ENCODE data around the gene ATP11A. TPM values are rescaled to one million over a fixed set of nuclear protein-coding genes. Genes with fewer than 3 reads are reported as not detected.

ATP11A gene
- total and polyA plus RNA-seq, 4 donors = 18.0 to 24.7 (median 21.5) TPM

DNA sequence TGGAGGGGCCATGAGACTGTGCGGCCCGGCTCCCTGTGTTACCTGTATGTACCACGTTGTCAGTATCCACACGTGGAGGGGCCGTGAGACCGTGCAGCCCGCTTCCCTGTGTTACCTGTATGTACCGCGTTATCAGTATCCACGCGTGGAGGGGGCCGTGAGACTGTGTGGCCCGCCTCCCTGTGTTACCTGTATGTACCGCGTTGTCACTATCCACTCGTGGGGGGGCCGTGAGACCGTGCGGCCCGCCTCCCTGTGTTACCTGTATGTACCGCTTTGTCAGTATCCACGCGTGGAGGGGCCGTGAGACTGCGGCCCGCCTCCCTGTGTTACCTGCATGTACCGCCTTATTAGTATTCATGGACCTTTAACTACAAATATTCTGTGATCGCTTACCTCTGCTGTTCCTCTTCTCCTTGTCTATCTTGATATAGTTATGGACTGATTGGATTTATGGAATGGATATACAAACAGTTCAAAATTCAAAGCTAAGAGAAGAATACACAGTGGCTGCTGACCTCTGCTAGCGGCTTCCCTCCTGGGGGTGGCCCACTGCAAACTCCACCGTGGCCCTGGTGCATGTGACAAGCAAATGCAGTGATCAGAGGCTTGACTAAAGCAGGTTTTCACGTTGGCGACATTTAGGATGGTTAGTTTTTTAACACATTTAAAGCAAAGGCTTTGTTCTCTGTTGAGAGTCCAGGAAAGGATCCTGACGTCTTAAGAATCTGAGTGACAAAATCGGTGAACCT, 38.7 kb downstream of the ATP11A start:
- no peaks in the 10 kb centered on the region for H3K27me3 ChIP-seq (ENCODE audit: control insufficient read depth, insufficient read depth, low read length)
- peaks cover 17% of the 10 kb centered on the region for H3K36me3 ChIP-seq (ENCODE audit: control insufficient read depth, insufficient read depth, low read length)
- H3K4me3 ChIP-seq (ENCODE audit: low read depth, low read length) = no peak overlapping the region
- peaks cover 36% of the 10 kb centered on the region for H3K4me1 ChIP-seq (ENCODE audit: control insufficient read depth, insufficient read depth, low read length)
- WGBS (ENCODE audit: insufficient coverage) = 94% methylated on average over 24 of the region's 34 CpGs
- H3K27ac ChIP-seq (ENCODE audit: low read depth, low read length) = no peak overlapping the region
- no peak for DNase-seq (ENCODE audit: low read depth in 4 of 6, low spot score in 6 of 6)
- H3K9me3 ChIP-seq (ENCODE audit: control insufficient read depth, insufficient read depth, low read length) = no peaks in the 10 kb centered on the region

DNA sequence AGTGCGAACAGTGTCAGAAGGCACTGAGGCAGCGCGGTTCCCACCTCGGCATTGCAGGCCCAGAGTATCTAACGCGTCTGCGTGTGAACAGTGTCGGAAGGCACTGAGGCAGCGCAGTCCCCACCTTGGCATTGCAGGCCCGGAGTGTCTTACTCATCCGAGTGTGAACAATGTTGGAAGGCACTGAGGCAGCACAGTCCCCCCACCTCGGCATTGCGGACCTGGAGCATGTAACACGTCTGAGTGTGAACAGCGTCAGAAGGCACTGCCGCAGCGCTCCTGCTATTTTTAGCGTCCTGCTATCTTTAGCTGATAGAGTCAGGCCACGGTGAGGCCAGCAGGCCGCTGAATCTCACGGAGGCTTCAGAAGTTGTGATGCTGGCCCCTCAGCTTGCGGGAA, 39.6 kb downstream of the ATP11A start:
- no peaks in the 10 kb centered on the region for H3K27me3 ChIP-seq (ENCODE audit: control insufficient read depth, insufficient read depth, low read length)
- H3K36me3 ChIP-seq (ENCODE audit: control insufficient read depth, insufficient read depth, low read length) = peaks cover 16% of the 10 kb centered on the region
- DNase-seq (ENCODE audit: low read depth in 4 of 6, low spot score in 6 of 6) = no peak
- 83% methylated on average over 22 of the region's 22 CpGs for WGBS (ENCODE audit: insufficient coverage)
- peaks cover 36% of the 10 kb centered on the region for H3K4me1 ChIP-seq (ENCODE audit: control insufficient read depth, insufficient read depth, low read length)
- H3K27ac ChIP-seq (ENCODE audit: low read depth, low read length) = no peak overlapping the region
- H3K9me3 ChIP-seq (ENCODE audit: control insufficient read depth, insufficient read depth, low read length) = no peaks in the 10 kb centered on the region
- H3K4me3 ChIP-seq (ENCODE audit: low read depth, low read length) = no peak overlapping the region

DNA sequence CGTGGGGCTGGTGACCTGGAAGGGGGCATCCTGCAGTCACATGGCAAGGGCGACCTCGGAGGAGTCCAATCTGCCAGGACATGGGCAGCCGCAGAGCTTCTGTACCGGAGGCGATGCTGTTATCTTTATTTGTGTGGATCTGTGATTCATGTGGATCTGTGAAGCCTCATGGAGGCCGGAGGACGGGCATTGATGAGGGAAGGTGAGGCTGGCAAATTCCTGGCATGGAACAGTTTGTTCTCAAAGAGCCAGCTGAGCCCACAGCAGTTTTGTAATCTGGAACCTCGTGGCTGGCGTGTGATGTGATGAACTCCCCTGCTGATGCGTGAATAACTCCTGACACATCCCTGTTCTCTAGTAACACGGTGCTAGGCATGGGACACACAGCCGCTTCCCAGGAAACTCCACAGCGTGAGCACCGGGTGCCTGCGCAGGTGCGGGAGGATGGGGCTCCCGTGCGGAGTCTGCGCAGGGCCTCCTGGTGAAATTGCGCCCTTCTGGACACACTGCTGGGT, 40.4 kb downstream of the ATP11A start:
- peaks cover 33% of the 10 kb centered on the region for H3K4me1 ChIP-seq (ENCODE audit: control insufficient read depth, insufficient read depth, low read length)
- no peak overlapping the region for H3K27ac ChIP-seq (ENCODE audit: low read depth, low read length)
- DNase-seq (ENCODE audit: low read depth in 4 of 6, low spot score in 6 of 6) = no peak
- no peaks in the 10 kb centered on the region for H3K27me3 ChIP-seq (ENCODE audit: control insufficient read depth, insufficient read depth, low read length)
- peaks cover 8% of the 10 kb centered on the region for H3K36me3 ChIP-seq (ENCODE audit: control insufficient read depth, insufficient read depth, low read length)
- H3K4me3 ChIP-seq (ENCODE audit: low read depth, low read length) = no peak overlapping the region
- H3K9me3 ChIP-seq (ENCODE audit: control insufficient read depth, insufficient read depth, low read length) = no peaks in the 10 kb centered on the region
- 81% methylated on average over 21 of the region's 21 CpGs for WGBS (ENCODE audit: insufficient coverage)

DNA sequence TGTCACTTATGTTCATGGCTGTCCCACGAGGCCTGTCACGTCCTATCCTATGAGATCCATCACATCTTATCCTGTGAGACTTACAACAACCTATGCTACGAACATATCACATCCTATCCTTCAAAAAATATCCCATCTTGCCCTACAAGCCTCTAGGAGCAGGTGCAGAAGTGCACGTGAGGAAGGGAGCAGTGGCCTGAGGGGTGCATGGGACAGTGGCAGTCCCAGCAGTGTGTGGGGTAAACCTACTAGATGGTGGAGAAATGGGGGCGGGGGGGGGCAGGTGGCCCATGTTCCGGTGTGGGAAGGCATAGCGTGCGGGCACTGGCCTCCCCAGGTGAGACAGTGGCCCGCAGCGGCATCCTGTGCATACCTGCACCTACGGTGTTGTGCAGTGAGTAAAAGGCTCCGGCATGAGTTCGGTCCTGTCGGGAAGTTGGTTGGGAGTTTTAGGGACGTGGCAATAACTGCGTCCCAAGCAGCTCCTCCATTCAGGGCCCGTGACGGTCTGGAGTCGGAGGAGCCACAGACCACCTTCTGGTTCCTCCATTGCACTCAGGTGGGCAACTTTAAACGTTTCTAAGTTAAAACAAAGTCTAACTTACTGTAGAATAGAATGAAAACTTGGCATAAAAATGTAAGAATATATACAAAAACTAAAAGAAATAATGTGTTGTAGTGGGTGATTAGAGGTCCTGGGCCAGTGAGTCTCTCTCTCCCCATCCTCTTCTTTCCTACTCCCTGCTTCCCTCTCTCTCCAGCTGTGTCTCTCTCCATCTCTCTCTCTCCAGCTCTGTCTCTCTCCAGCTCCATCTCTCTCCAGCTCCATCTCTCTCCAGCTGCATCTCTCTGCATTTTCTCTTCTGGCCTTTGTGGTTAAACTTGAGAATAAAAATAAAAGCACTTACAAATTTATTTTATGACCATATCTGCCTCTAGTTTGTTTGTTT, 42.1 kb downstream of the ATP11A start:
- Histone ChIP-seq H3K27me3 (ENCODE audit: control insufficient read depth, insufficient read depth, low read length) (no peaks in the 10 kb centered on the region), H3K4me1 (ENCODE audit: control insufficient read depth, insufficient read depth, low read length) (peaks cover 18% of the 10 kb centered on the region), H3K36me3 (ENCODE audit: control insufficient read depth, insufficient read depth, low read length) (peaks cover 8% of the 10 kb centered on the region), H3K27ac (ENCODE audit: low read depth, low read length) (no peak overlapping the region), H3K4me3 (ENCODE audit: low read depth, low read length) (no peak overlapping the region), H3K9me3 (ENCODE audit: control insufficient read depth, insufficient read depth, low read length) (no peaks in the 10 kb centered on the region)
- 96% methylated on average over 13 of the region's 20 CpGs for WGBS (ENCODE audit: insufficient coverage)
- DNase-seq (ENCODE audit: low read depth in 4 of 6, low spot score in 6 of 6) = no peak

DNA sequence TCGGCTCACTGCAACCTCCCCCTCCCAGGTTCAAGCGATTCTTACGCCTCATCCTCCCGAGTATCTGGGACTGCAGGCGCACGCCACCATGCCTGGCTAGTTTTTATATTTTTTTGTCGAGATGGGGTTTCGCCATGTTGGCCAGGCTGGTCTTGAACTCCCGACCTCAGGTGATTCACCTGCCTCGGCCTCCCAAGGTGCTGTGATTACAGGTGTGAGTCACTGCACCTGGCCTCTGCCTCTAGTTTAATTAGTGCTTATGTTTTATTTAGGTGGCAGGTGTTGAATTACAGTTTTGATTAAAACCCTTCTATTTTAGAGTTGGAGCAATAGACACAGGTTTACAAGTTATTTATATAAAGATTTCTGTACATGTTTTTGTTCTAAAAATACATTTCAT, 42.8 kb downstream of the ATP11A start:
- Histone ChIP-seq H3K27me3 (ENCODE audit: control insufficient read depth, insufficient read depth, low read length) (no peaks in the 10 kb centered on the region), H3K27ac (ENCODE audit: low read depth, low read length) (no peak overlapping the region), H3K36me3 (ENCODE audit: control insufficient read depth, insufficient read depth, low read length) (peaks cover 8% of the 10 kb centered on the region), H3K9me3 (ENCODE audit: control insufficient read depth, insufficient read depth, low read length) (no peaks in the 10 kb centered on the region), H3K4me3 (ENCODE audit: low read depth, low read length) (no peak overlapping the region), H3K4me1 (ENCODE audit: control insufficient read depth, insufficient read depth, low read length) (peaks cover 14% of the 10 kb centered on the region)
- DNase-seq (ENCODE audit: low read depth in 4 of 6, low spot score in 6 of 6) = no peak
- WGBS (ENCODE audit: insufficient coverage) = 80% methylated on average over 4 of the region's 10 CpGs

DNA sequence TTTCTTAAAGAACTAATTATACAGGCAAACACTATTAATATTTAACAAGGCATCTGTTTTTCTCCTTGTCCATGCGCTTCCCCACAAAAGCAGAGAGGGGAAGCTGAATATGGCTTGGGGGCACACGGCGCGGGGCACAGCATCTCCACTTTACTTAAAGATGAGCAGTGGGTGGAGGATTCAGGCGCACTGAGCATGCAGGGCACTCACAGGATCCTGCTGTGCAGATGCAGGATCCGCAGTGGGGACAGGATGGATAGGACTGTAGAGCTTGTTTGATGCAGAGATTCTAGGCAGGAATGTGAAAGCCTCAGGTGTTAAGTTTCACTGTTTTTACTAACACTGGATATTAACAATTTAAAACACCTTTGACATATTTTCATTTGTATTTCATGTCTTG, 43.3 kb downstream of the ATP11A start:
- WGBS (ENCODE audit: insufficient coverage) = 80% methylated on average over 2 of the region's 6 CpGs
- Histone ChIP-seq H3K27ac (ENCODE audit: low read depth, low read length) (no peak overlapping the region), H3K27me3 (ENCODE audit: control insufficient read depth, insufficient read depth, low read length) (no peaks in the 10 kb centered on the region), H3K36me3 (ENCODE audit: control insufficient read depth, insufficient read depth, low read length) (peaks cover 8% of the 10 kb centered on the region), H3K4me1 (ENCODE audit: control insufficient read depth, insufficient read depth, low read length) (peaks cover 14% of the 10 kb centered on the region), H3K9me3 (ENCODE audit: control insufficient read depth, insufficient read depth, low read length) (no peaks in the 10 kb centered on the region), H3K4me3 (ENCODE audit: low read depth, low read length) (no peak overlapping the region)
- DNase-seq (ENCODE audit: low read depth in 4 of 6, low spot score in 6 of 6) = no peak

DNA sequence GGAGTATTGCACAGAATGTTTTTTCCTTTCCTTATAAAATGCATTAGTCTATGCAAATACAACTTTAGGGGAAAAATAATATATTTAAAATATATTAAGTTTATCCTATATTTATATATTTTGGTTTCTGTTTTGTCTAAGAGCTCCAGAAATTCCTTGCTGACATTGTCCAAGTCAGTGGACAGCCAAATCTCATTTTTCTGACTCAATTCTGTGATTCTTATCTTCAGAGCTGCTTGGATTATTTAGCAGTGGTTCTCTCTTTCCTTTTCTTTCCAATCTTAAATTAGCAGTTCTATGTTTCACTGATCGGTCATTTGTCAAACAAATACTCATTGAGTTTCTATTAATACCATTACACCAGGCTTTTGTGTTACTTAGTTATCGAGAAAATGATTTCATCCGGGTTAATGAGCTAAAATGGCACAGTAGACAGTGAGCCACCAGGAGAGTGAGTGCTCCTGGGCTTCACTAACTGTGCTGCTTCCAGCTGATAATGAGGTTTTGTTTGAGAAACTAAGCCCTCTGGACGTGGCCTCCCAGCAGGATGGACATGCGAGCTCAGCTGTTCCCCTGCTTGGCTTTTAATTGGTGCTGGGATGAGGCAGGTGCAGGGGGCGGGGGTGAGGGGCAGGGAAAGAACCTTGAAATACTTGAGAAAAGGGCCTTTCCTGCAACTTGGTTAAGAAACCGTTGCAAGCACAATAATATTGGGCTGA, 44.0 kb downstream of the ATP11A start:
- Histone ChIP-seq H3K9me3 (ENCODE audit: control insufficient read depth, insufficient read depth, low read length) (no peaks in the 10 kb centered on the region), H3K4me3 (ENCODE audit: low read depth, low read length) (no peak overlapping the region), H3K27ac (ENCODE audit: low read depth, low read length) (no peak overlapping the region), H3K36me3 (ENCODE audit: control insufficient read depth, insufficient read depth, low read length) (peaks cover 8% of the 10 kb centered on the region), H3K4me1 (ENCODE audit: control insufficient read depth, insufficient read depth, low read length) (peaks cover 14% of the 10 kb centered on the region), H3K27me3 (ENCODE audit: control insufficient read depth, insufficient read depth, low read length) (no peaks in the 10 kb centered on the region)
- DNase-seq (ENCODE audit: low read depth in 4 of 6, low spot score in 6 of 6) = peak in 1 of 6 donors; percentile 67
- 36% methylated on average over 5 of the region's 7 CpGs for WGBS (ENCODE audit: insufficient coverage)

DNA sequence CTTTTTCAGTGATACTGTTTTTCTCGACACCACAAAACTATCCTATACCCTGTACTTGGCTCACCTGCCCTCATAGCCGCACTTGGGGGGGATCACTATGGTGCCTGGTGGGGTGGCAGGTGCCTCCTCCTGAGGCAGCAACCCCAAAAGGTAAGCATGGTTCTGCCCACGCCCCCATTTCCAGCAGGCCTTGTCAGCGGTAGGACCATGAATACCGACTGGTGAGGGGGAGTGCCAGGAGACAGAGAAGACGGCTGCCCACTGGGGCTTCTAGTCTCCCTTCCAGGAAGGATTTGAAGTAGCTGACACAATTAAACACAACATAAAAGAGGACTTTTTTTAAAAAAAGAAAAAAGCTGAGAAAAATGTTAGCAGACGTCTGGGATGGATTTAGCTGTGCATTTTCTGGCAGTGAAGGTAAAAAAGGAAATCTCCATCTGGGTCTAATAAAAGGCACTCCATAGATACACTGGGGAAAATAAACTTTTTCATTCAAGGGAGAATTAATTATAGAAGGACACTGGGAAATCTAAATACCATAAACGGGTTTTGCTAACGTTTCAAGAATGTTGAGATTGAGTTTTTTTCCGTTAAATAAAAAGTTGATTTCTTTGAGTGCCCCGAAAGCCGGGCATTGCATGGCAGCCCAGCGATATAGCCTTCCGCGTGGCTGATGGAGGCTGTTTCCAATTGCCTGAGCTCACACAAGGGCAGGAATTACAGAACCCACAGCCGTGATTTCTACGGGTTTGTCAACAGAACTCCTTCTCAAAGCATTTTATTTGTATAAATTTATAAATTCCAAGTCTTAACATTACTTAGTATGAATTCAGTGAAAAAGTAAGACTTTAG, 45.1 kb downstream of the ATP11A start:
- WGBS (ENCODE audit: insufficient coverage) = 80% methylated on average over 1 of the region's 17 CpGs
- no peaks in the 10 kb centered on the region for H3K27me3 ChIP-seq (ENCODE audit: control insufficient read depth, insufficient read depth, low read length)
- no peak overlapping the region for H3K4me3 ChIP-seq (ENCODE audit: low read depth, low read length)
- peaks cover 8% of the 10 kb centered on the region for H3K36me3 ChIP-seq (ENCODE audit: control insufficient read depth, insufficient read depth, low read length)
- no peaks in the 10 kb centered on the region for H3K9me3 ChIP-seq (ENCODE audit: control insufficient read depth, insufficient read depth, low read length)
- no peak overlapping the region for H3K27ac ChIP-seq (ENCODE audit: low read depth, low read length)
- no peak for DNase-seq (ENCODE audit: low read depth in 4 of 6, low spot score in 6 of 6)
- peaks cover 8% of the 10 kb centered on the region for H3K4me1 ChIP-seq (ENCODE audit: control insufficient read depth, insufficient read depth, low read length)
